Activated CD8-positive, alpha-beta memory T cell treated with anti-CD3 and anti-CD28 coated beads for 48 hours (primary cell): Measurements from ENCODE around the gene AGR2.

Experiments
- DNase-seq, 3 experiments: peaks; one replicate each; pipeline ENCODE4 v3.0.0-alpha.2; 2020; ENCODE audit warnings: low read depth in 2 of 3, low spot score in 2 of 3

The AGR2 gene

GRCh38 chr7:16743236-16743635, 61.6 kb downstream of the AGR2 start:
- DNase-seq = no peak

GRCh38 chr7:16742547-16742946, 62.3 kb downstream of the AGR2 start:
- DNase-seq = no peak
